VCaP (cell line): ENCODE data around the gene GFRAL.

Experiments
- H3K27ac ChIP-seq: fragments of 450-650 bp; 2 replicates; pipeline ENCODE4 v1.5.1; 2017
- CTCF ChIP-seq: fragments of 450-650 bp; conservative IDR thresholded peaks from 2 replicates; pipeline ENCODE4 v1.5.1; 2017; ENCODE audit warnings: mild to moderate bottlenecking, moderate library complexity

Gene GFRAL

DNA sequence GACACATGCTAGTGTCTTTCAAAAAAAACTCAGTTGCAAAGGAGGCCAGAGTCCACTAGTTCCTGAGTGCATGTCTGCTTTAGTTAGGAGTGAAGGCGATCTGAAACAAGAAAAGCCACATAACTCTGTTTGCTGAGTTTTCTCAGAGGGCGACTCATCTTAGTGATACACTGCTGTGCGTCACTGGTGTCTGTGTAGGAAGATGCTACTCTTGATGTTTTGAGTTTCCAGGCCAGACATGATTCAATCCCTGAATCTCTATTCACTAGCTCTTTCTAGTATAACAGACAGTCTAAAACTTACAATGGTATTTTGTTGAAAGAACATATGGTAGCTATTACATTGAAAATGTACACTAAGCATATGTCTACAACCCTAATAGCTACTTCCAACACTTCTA is 60.9 kb downstream of the GFRAL start:
- no peak overlapping the region for H3K27ac ChIP-seq
- TF ChIP-seq CTCF = no peak

DNA sequence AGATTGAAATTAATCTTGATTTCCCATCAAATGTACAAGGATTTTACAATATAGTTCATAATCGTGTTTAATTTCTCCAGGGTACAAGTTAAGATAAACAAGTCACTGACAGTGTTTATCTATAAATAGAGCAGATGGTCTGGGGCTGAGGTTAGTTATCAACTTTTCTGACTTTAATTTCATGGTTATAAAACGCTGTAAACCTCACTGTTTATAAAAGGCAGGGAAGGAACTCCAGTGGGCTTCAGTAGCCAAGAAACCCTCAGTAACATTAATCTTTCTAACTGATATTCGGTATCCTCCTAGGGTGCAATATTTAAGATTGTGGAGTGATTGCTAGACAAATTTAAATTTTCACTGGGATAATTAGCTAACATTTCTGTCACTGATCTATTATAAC is 68.6 kb downstream of the GFRAL start:
- H3K27ac ChIP-seq = no peak overlapping the region
- no peak for TF ChIP-seq CTCF

- TF ChIP-seq CTCF = no peak
- no peak overlapping the region for H3K27ac ChIP-seq
These were observed 70.7 kb downstream of the GFRAL start for GRCh38 chr6:55397986-55398385.

GRCh38 chr6:55399351-55399750 is 72.1 kb downstream of the GFRAL start:
- no peak for TF ChIP-seq CTCF
- no peak overlapping the region for H3K27ac ChIP-seq

DNA sequence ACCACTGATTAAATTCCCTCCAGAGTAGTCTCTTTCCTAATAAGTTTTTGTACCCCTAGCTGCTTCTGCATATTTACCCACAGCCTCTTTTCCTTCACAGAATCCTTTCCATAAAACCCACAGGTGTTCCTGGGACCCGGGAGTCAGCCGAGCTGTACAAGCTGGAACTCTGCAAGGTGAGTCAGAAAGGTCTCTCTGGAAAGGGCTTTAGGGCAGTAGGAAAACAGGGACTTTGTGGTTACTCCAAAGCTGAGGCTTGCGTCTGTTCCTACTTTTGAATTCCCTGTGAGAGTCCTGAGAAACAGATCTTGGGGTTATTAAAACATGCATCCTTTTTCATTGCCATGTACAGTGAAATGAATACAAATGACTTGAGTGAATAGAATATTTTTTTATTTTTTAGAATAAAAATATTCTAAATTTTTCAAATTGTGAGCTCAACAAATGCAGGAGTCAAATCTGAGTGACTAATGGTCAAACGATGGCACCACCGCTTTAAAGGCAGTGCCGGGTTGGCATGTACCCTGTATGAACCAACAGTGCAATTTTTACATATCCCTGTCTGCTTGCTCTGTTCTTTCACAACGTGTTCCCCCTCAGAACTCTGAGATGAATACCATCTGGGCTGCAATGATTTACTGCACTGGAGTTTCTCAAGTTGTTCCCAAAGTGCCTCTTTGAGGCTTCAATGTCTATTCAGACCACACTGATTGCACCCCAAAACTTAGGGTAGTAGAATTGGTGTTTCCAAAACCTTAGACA is 78.4 kb downstream of the GFRAL start:
- TF ChIP-seq CTCF = no peak

GRCh38 chr6:55410674-55411073 is 83.4 kb downstream of the GFRAL start:
- H3K27ac ChIP-seq = no peak overlapping the region
- no peak for TF ChIP-seq CTCF

More for the DNA sequence above, 78.4 kb downstream of the GFRAL start:
- no peak overlapping the region for H3K27ac ChIP-seq

DNA sequence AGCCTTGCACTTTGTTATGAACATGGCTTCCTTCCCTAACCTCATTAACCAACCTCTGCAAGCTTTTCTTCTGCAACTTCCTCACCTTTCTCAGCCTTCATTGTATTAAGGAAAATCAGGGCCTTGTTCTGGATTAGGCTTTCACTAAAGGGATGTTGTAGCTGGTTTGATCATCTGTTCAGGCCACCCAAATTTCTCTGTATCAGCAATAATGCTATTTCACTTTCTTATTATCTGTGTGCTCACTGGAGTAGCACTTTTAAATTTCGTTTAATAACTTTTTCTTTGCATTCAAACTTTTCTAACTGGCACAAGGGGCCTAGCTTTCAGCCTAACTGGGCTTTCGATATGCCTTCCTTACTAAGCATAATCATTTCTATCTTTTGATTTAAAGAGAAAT is 96.7 kb downstream of the GFRAL start:
- no peak overlapping the region for H3K27ac ChIP-seq
- no peak for TF ChIP-seq CTCF
